Activated CD4-positive, alpha-beta T cell treated with anti-CD3 and anti-CD28 coated beads, Interleukin-2, Interleukin-4, amounts not matched to agents 100 ng/mL and 50 ng/mL, durations not matched to agents 16 hours and 8 hours (primary cell): ENCODE measurements around the gene TMCO5A.

Source experiments
- DNase-seq: peaks from one replicate; pipeline ENCODE4 v3.0.0-alpha.2; 2020; ENCODE audit warnings: low spot score

The TMCO5A gene

GRCh38 chr15:37973856-37974255, 39.4 kb downstream of the TMCO5A start:
- no peak for DNase-seq

GRCh38 chr15:37978231-37978630, 43.8 kb downstream of the TMCO5A start:
- DNase-seq = no peak

GRCh38 chr15:37979671-37980409, 45.4 kb downstream of the TMCO5A start:
- DNase-seq = no peak

GRCh38 chr15:37981201-37981600, 46.8 kb downstream of the TMCO5A start:
- DNase-seq = no peak

- DNase-seq = no peak
These were observed 47.3 kb downstream of the TMCO5A start for GRCh38 chr15:37981775-37982174.

GRCh38 chr15:37984368-37984767, 49.9 kb downstream of the TMCO5A start:
- no peak for DNase-seq

GRCh38 chr15:37995461-37996347, 61.3 kb downstream of the TMCO5A start:
- peak; percentile 38 for DNase-seq
